Stimulated activated CD8-positive, alpha-beta memory T cell treated with anti-CD3 and anti-CD28 coated beads, Interleukin-12 subunit alpha, Interleukin-12 subunit beta, amount 100 ng/mL, for 4 hours (primary cell): Measurements from ENCODE around the gene LRMDA.

ENCODE experiments used
- DNase-seq: peaks from one replicate; pipeline ENCODE4 v3.0.0-alpha.2; 2020; ENCODE audit warnings: low read depth

LRMDA gene

GRCh38 chr10:76210211-76210610 lies 778.8 kb downstream of the LRMDA start:
- DNase-seq = no peak

GRCh38 chr10:76211691-76212090 lies 780.3 kb downstream of the LRMDA start:
- no peak for DNase-seq

- no peak for DNase-seq
Measured at GRCh38 chr10:76213876-76214275, 782.5 kb downstream of the LRMDA start.

- DNase-seq = no peak
Measured at GRCh38 chr10:76218035-76218434, 786.6 kb downstream of the LRMDA start.

GRCh38 chr10:76229341-76229740 lies 797.9 kb downstream of the LRMDA start:
- no peak for DNase-seq

- no peak for DNase-seq
Measured at GRCh38 chr10:76230921-76231285, 799.5 kb downstream of the LRMDA start.

- DNase-seq = no peak
Measured at GRCh38 chr10:76231286-76231934, 800.0 kb downstream of the LRMDA start.

GRCh38 chr10:76234499-76235226 lies 803.2 kb downstream of the LRMDA start:
- DNase-seq = no peak

GRCh38 chr10:76236356-76236755 lies 804.9 kb downstream of the LRMDA start:
- DNase-seq = no peak

- no peak for DNase-seq
Measured at GRCh38 chr10:76242956-76243355, 811.5 kb downstream of the LRMDA start.

- no peak for DNase-seq
Measured at GRCh38 chr10:76244061-76244686, 812.8 kb downstream of the LRMDA start.

- DNase-seq = no peak
Measured at GRCh38 chr10:76245951-76246495, 814.6 kb downstream of the LRMDA start.

GRCh38 chr10:76248649-76249200 lies 817.3 kb downstream of the LRMDA start:
- no peak for DNase-seq

- DNase-seq = no peak
Measured at GRCh38 chr10:76251841-76252671, 820.6 kb downstream of the LRMDA start.

- DNase-seq = no peak
Measured at GRCh38 chr10:76252733-76253132, 821.3 kb downstream of the LRMDA start.

GRCh38 chr10:76255241-76255640 lies 823.8 kb downstream of the LRMDA start:
- DNase-seq = no peak

GRCh38 chr10:76257816-76258215 lies 826.4 kb downstream of the LRMDA start:
- DNase-seq = no peak

- no peak for DNase-seq
Measured at GRCh38 chr10:76265441-76266113, 834.2 kb downstream of the LRMDA start.

GRCh38 chr10:76268530-76268929 lies 837.1 kb downstream of the LRMDA start:
- DNase-seq = no peak

- no peak for DNase-seq
Measured at GRCh38 chr10:76268954-76269353, 837.5 kb downstream of the LRMDA start.

GRCh38 chr10:76270464-76270863 lies 839.0 kb downstream of the LRMDA start:
- no peak for DNase-seq
